PC-3 (cell line): ENCODE results near the gene PRC1. TPM values are rescaled to one million over a fixed set of nuclear protein-coding genes. Genes with fewer than 3 reads are reported as not detected.
"Not testable (repeated sequence)": the region's sequence is repeated elsewhere in the genome, so short reads cannot be mapped to it uniquely, and the experiment has no call there.

Experiments used
- ATAC-seq: fragments of 200-7000 bp; cut with Tn5 transposase; 2 replicates; pipeline ENCODE4 v1.9.1; 2020; ENCODE audit warnings: mild to moderate bottlenecking, moderate library complexity
- BruUV-seq: library from RNA; stranded (reverse); fragments of 400-500 nt; replicated peaks from 2 replicates; lab custom pipeline; 2021; lab: Mats Ljungman, UMichigan
- CTCF ChIA-PET: fragments of 300-600 bp; sonication (Branson Sonifier 250); formaldehyde crosslinking; loops from one replicate; lab custom pipeline; 2022; ENCODE audit warnings: antibody characterized with exemption; lab: Charles Lee
- POLR2A ChIA-PET: fragments of 300-600 bp; sonication (Branson Sonifier 250); formaldehyde crosslinking; loops from one replicate; lab custom pipeline; 2022; ENCODE audit warnings: antibody characterized with exemption; ENCODE audit not compliant: unreplicated experiment; lab: Charles Lee
- DNase-seq: peaks from one replicate; pipeline ENCODE4 v3.0.0-alpha.2; 2015
- H2AFZ ChIP-seq: fragments of 300-600 bp; sonication (generic); 2 replicates; pipeline ENCODE4 v1.6.0; 2016; ENCODE audit warnings: antibody characterized with exemption, low read length
- H3F3A ChIP-seq: fragments of 300-600 bp; sonication (generic); one replicate; pipeline ENCODE4 v1.6.0; 2017; ENCODE audit warnings: antibody characterized with exemption, low read length, control low read depth, mild to moderate bottlenecking; ENCODE audit not compliant: unreplicated experiment
- H3K27ac ChIP-seq: fragments of 300-600 bp; sonication (generic); 2 replicates; pipeline ENCODE4 v1.5.1; 2016; ENCODE audit warnings: mild to moderate bottlenecking, low read length
- H3K27me3 ChIP-seq: fragments of 300-600 bp; sonication (generic); 2 replicates; pipeline ENCODE4 v1.6.1; 2016; ENCODE audit warnings: low read length, mixed read lengths
- H3K36me3 ChIP-seq: fragments of 300-600 bp; sonication (generic); 2 replicates; pipeline ENCODE4 v1.6.1; 2016; ENCODE audit warnings: low read depth, mixed run types, low read length, mixed read lengths
- H3K4me1 ChIP-seq: fragments of 300-600 bp; sonication (generic); 2 replicates; pipeline ENCODE4 v1.5.1; 2016; ENCODE audit warnings: low read length; ENCODE audit not compliant: insufficient read depth
- H3K4me2 ChIP-seq: fragments of 300-600 bp; sonication (generic); 2 replicates; pipeline ENCODE4 v1.6.0; 2016; ENCODE audit warnings: low read length
- H3K4me3 ChIP-seq: fragments of 300-600 bp; sonication (generic); 2 replicates; pipeline ENCODE4 v1.5.1; 2016; ENCODE audit warnings: mild to moderate bottlenecking, low read length, mixed read lengths
- H3K79me2 ChIP-seq: fragments of 300-600 bp; sonication (generic); 2 replicates; pipeline ENCODE4 v1.6.1; 2017; ENCODE audit warnings: low read length, mixed read lengths
- H3K9ac ChIP-seq: fragments of 300-600 bp; sonication (generic); 2 replicates; pipeline ENCODE4 v1.6.0; 2016; ENCODE audit warnings: mild to moderate bottlenecking, low read length
- H3K9me2 ChIP-seq: fragments of 300-600 bp; sonication (generic); replicated peaks from 2 replicates; pipeline ENCODE4 v1.6.1; 2016; ENCODE audit warnings: mixed run types, low read length, mixed read lengths
- H3K9me3 ChIP-seq: fragments of 300-600 bp; sonication (generic); 2 replicates; pipeline ENCODE4 v1.6.1; 2016; ENCODE audit warnings: low read length, mixed read lengths
- H4K20me1 ChIP-seq: fragments of 300-600 bp; sonication (generic); 2 replicates; pipeline ENCODE4 v1.6.1; 2016; ENCODE audit warnings: low read length, mixed read lengths
- CTCF ChIP-seq: fragments of 300-600 bp; sonication (generic); conservative IDR thresholded peaks from 2 replicates; pipeline ENCODE4 v1.5.1; 2017; ENCODE audit warnings: antibody characterized with exemption, low read depth, mild to moderate bottlenecking, low read length
- EZH2 ChIP-seq: fragments of 300-600 bp; sonication (generic); IDR thresholded peaks from one replicate; pipeline ENCODE4 v1.6.1; 2017; ENCODE audit warnings: antibody characterized with exemption, mild to moderate bottlenecking, low read length; ENCODE audit not compliant: unreplicated experiment
- EZH2phosphoT487 ChIP-seq: fragments of 300-600 bp; sonication (generic); IDR thresholded peaks from 2 replicates; pipeline ENCODE4 v1.6.1; 2018; ENCODE audit warnings: mild to moderate bottlenecking, antibody characterized with exemption, low read length, borderline replicate concordance
- intact Hi-C: fragments of 100-400 bp; cut with micrococcal nuclease; formaldehyde crosslinking; loops from 2 replicates; pipeline ENCODE4 v1.9.0; 2023
- total RNA-seq: library from RNA; depleted of rRNA; stranded (reverse); fragments of >200 nt; gene quantifications from 2 replicates; pipeline ENCODE4 v1.2.3, GENCODE V29; 2014

The PRC1 gene
- total RNA-seq, 1 experiment from 2014 or later, result 236 TPM

GRCh38 chr15:90926766-90927165, 67.6 kb downstream of the PRC1 start:
- CTCF ChIA-PET, H2AFZ ChIP-seq, H3F3A ChIP-seq, H3K4me3 ChIP-seq, intact Hi-C loops, H3K27me3 ChIP-seq, H3K79me2 ChIP-seq, H4K20me1 ChIP-seq, H3K4me2 ChIP-seq, H3K9me2 ChIP-seq, POLR2A ChIA-PET, H3K27ac ChIP-seq, H3K9me3 ChIP-seq, BruUV-seq, DNase-seq, H3K36me3 ChIP-seq, ATAC-seq, H3K9ac ChIP-seq: not testable (repeated sequence)
- peaks cover 18% of the 10 kb centered on the region for H3K4me1 ChIP-seq

- Histone ChIP-seq H3K36me3 (no peaks in the 10 kb centered on the region), H3K27ac (no peak overlapping the region), H3F3A (no peaks in the 10 kb centered on the region), H3K4me2 (no peak overlapping the region), H3K9me3 (no peaks in the 10 kb centered on the region), H3K4me3 (no peak overlapping the region), H3K9me2 (no peaks in the 10 kb centered on the region), H2AFZ (no peak overlapping the region), H3K27me3 (no peaks in the 10 kb centered on the region), H3K4me1 (peaks cover 3% of the 10 kb centered on the region; the same call in 1 of the 2 replicates), H3K79me2 (no peaks in the 10 kb centered on the region), H3K9ac (no peak overlapping the region), H4K20me1 (no peaks in the 10 kb centered on the region)
- CTCF ChIA-PET, result no interaction called here
- TF ChIP-seq CTCF (no peak), EZH2phosphoT487 (no peak), EZH2 (no peak)
- intact Hi-C loops, result no loop called here
- BruUV-seq, result no TSS peak
- ATAC-seq (no peak), DNase-seq (no peak)
- POLR2A ChIA-PET, result no interaction called here
Observed at GRCh38 chr15:90924375-90924774, 70.0 kb downstream of the PRC1 start.

GRCh38 chr15:90922712-90923322, 71.5 kb downstream of the PRC1 start:
- ATAC-seq, H2AFZ ChIP-seq, H3K9me2 ChIP-seq, H4K20me1 ChIP-seq, H3K79me2 ChIP-seq, H3K27ac ChIP-seq, DNase-seq, H3K27me3 ChIP-seq, H3K9ac ChIP-seq, H3F3A ChIP-seq, intact Hi-C loops, H3K9me3 ChIP-seq, BruUV-seq, CTCF ChIA-PET, POLR2A ChIA-PET, H3K4me3 ChIP-seq, H3K4me2 ChIP-seq, H3K4me1 ChIP-seq, H3K36me3 ChIP-seq: not testable (repeated sequence)

GRCh38 chr15:90921887-90922286, 72.4 kb downstream of the PRC1 start:
- no peak overlapping the region for H2AFZ ChIP-seq
- intact Hi-C loops, result no loop called here
- no peaks in the 10 kb centered on the region for H3K79me2 ChIP-seq
- no peak overlapping the region for H3K4me3 ChIP-seq
- TF ChIP-seq EZH2 (no peak), CTCF (no peak), EZH2phosphoT487 (no peak)
- BruUV-seq, result no TSS peak
- POLR2A ChIA-PET, result no interaction called here
- H3K4me2 ChIP-seq, result no peak overlapping the region
- DNase-seq (no peak), ATAC-seq (no peak)
- CTCF ChIA-PET, result no interaction called here
- H3K9me2 ChIP-seq, result no peaks in the 10 kb centered on the region
- no peaks in the 10 kb centered on the region for H3K4me1 ChIP-seq
- H4K20me1 ChIP-seq, result no peaks in the 10 kb centered on the region
- no peaks in the 10 kb centered on the region for H3K27me3 ChIP-seq
- H3K36me3 ChIP-seq, result no peaks in the 10 kb centered on the region
- H3F3A ChIP-seq, result no peaks in the 10 kb centered on the region
- no peak overlapping the region for H3K9ac ChIP-seq
- no peaks in the 10 kb centered on the region for H3K9me3 ChIP-seq
- H3K27ac ChIP-seq, result no peak overlapping the region
